ENCODE results near the gene SEMA7A.

The SEMA7A gene

GRCh38 chr15:74430510-74430951, 3.2 kb downstream of the SEMA7A start:
- DNase-seq (ENCODE audit: low read depth): no peak

GRCh38 chr15:74429781-74430400, 3.9 kb downstream of the SEMA7A start:
- DNase-seq (ENCODE audit: low read depth): no peak

- DNase-seq (ENCODE audit: low read depth): no peak
These were observed 4.6 kb downstream of the SEMA7A start for GRCh38 chr15:74428970-74429780.

- no peak for DNase-seq (ENCODE audit: low read depth)
These were observed 5.3 kb downstream of the SEMA7A start for GRCh38 chr15:74428442-74428787.

- DNase-seq (ENCODE audit: low read depth): no peak
These were observed 5.9 kb downstream of the SEMA7A start for GRCh38 chr15:74427607-74428441.

GRCh38 chr15:74426404-74427281, 7.1 kb downstream of the SEMA7A start:
- no peak for DNase-seq (ENCODE audit: low read depth)

GRCh38 chr15:74425630-74426029, 8.1 kb downstream of the SEMA7A start:
- no peak for DNase-seq (ENCODE audit: low read depth)

- DNase-seq (ENCODE audit: low read depth): no peak
These were observed 8.7 kb downstream of the SEMA7A start for GRCh38 chr15:74424901-74425528.

- no peak for DNase-seq (ENCODE audit: low read depth)
These were observed 10.1 kb downstream of the SEMA7A start for GRCh38 chr15:74423431-74424257.

GRCh38 chr15:74422652-74423430, 10.9 kb downstream of the SEMA7A start:
- DNase-seq (ENCODE audit: low read depth): no peak

- DNase-seq (ENCODE audit: low read depth): no peak
These were observed 11.5 kb downstream of the SEMA7A start for GRCh38 chr15:74422265-74422651.

GRCh38 chr15:74421302-74422245, 12.2 kb downstream of the SEMA7A start:
- no peak for DNase-seq (ENCODE audit: low read depth)

GRCh38 chr15:74420193-74420905, 13.4 kb downstream of the SEMA7A start:
- DNase-seq (ENCODE audit: low read depth): no peak

GRCh38 chr15:74419432-74419831, 14.3 kb downstream of the SEMA7A start:
- DNase-seq (ENCODE audit: low read depth): no peak

- DNase-seq (ENCODE audit: low read depth): no peak
These were observed 15.0 kb downstream of the SEMA7A start for GRCh38 chr15:74418575-74419338.

GRCh38 chr15:74417670-74418069, 16.1 kb downstream of the SEMA7A start:
- no peak for DNase-seq (ENCODE audit: low read depth)

GRCh38 chr15:74417225-74417624, 16.5 kb downstream of the SEMA7A start:
- DNase-seq (ENCODE audit: low read depth): no peak

All from activated T-cell treated with anti-CD3 and anti-CD28 coated beads for 48 hours (primary cell).